Measurements from ENCODE around the gene KMT2B. TPM values are rescaled to one million over a fixed set of nuclear protein-coding genes. Genes with fewer than 3 reads are reported as not detected.

Gene KMT2B
- total RNA-seq, 4 donors from 2014 or later: 7.5 to 33.7 (median 15.6) TPM

GRCh38 chr19:35732540-35733179 is 14.9 kb downstream of the KMT2B start:
- Histone ChIP-seq H3K27ac (no peak overlapping the region), H3K4me3 (no peak overlapping the region), H3K9me3 (no peaks in the 10 kb centered on the region), H3K36me3 (peaks cover 72 to 100% (median 73%) of the 10 kb centered on the region in 3 donors), H3K27me3 (no peaks in the 10 kb centered on the region), H3K4me1 (peaks cover 0 to 20% (median 8%) of the 10 kb centered on the region in 3 donors)
- DNase-seq: no peak
- TF ChIP-seq POLR2A (IDR thresholded peaks at IDR 0.05): no peak
- TF ChIP-seq, protein P1, sequence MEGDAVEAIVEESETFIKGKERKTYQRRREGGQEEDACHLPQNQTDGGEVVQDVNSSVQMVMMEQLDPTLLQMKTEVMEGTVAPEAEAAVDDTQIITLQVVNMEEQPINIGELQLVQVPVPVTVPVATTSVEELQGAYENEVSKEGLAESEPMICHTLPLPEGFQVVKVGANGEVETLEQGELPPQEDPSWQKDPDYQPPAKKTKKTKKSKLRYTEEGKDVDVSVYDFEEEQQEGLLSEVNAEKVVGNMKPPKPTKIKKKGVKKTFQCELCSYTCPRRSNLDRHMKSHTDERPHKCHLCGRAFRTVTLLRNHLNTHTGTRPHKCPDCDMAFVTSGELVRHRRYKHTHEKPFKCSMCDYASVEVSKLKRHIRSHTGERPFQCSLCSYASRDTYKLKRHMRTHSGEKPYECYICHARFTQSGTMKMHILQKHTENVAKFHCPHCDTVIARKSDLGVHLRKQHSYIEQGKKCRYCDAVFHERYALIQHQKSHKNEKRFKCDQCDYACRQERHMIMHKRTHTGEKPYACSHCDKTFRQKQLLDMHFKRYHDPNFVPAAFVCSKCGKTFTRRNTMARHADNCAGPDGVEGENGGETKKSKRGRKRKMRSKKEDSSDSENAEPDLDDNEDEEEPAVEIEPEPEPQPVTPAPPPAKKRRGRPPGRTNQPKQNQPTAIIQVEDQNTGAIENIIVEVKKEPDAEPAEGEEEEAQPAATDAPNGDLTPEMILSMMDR (IDR thresholded peaks at IDR 0.05): no peak
- 91% methylated on average over 14 of the region's 25 CpGs; no CpG with 5 or more reads in 1 of the 2 donors for WGBS, 2 donors
- intact Hi-C loops (cut with DNase I): no loop called here

GRCh38 chr19:35733180-35734125 is 15.7 kb downstream of the KMT2B start:
- intact Hi-C loops (cut with DNase I): no loop called here
- H3K36me3 ChIP-seq: peaks cover 72 to 100% (median 75%) of the 10 kb centered on the region in 3 donors
- no peak for DNase-seq
- TF ChIP-seq POLR2A (IDR thresholded peaks at IDR 0.05): no peak
- TF ChIP-seq, protein P1 (IDR thresholded peaks at IDR 0.05): no peak
- H3K27me3 ChIP-seq: no peaks in the 10 kb centered on the region
- no peaks in the 10 kb centered on the region for H3K9me3 ChIP-seq
- 84 to 93% methylated on average over 5 to 6 of the region's 35 CpGs for WGBS, 2 donors
- H3K4me3 ChIP-seq: no peak overlapping the region
- H3K27ac ChIP-seq: no peak overlapping the region
- H3K4me1 ChIP-seq: peaks cover 0 to 20% (median 8%) of the 10 kb centered on the region in 3 donors

GRCh38 chr19:35734273-35734672 is 16.5 kb downstream of the KMT2B start:
- WGBS, 2 donors: 91 to 95% methylated on average over 7 to 8 of the region's 8 CpGs

DNA sequence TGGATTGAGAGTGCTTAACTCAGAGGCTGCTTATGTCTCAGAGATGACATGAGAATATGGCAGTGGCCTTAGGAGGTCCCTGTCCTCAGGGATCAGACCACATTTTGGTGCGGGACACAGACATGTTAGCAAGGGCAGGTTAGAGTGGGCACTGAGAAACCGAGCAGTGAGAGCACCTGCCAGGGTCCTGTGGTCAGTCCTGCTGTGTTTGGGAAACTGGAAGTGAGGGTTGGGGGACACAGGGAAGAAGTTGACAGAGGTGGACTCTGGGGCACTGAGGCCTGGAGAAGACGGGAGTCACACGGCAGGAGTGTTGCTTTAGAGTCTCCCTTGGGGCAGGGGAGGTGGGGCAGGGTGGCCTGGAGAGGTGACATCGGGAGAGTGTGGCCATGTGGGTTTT is 17.1 kb downstream of the KMT2B start:
- Histone ChIP-seq H3K9me3 (no peaks in the 10 kb centered on the region), H3K4me1 (peaks cover 6 to 28% (median 12%) of the 10 kb centered on the region in 3 donors), H3K27ac (no peak overlapping the region), H3K4me3 (no peak overlapping the region), H3K36me3 (peaks cover 58 to 94% (median 66%) of the 10 kb centered on the region in 3 donors), H3K27me3 (no peaks in the 10 kb centered on the region)
- TF ChIP-seq, protein P1 (IDR thresholded peaks at IDR 0.05): no peak
- no peak for TF ChIP-seq POLR2A (IDR thresholded peaks at IDR 0.05)
- WGBS, 2 donors: 92 to 100% methylated on average over 2 to 4 of the region's 5 CpGs
- intact Hi-C loops (cut with DNase I): no loop called here
- no peak for DNase-seq

More at GRCh38 chr19:35734273-35734672, 16.5 kb downstream of the KMT2B start:
- Histone ChIP-seq H3K27ac (no peak overlapping the region), H3K4me3 (no peak overlapping the region), H3K4me1 (peaks cover 0 to 22% (median 8%) of the 10 kb centered on the region in 3 donors), H3K36me3 (peaks cover 64 to 100% (median 72%) of the 10 kb centered on the region in 3 donors), H3K27me3 (no peaks in the 10 kb centered on the region), H3K9me3 (no peaks in the 10 kb centered on the region)
- no peak for DNase-seq
- intact Hi-C loops (cut with DNase I): no loop called here
- TF ChIP-seq POLR2A (IDR thresholded peaks at IDR 0.05): no peak
- TF ChIP-seq, protein P1 (IDR thresholded peaks at IDR 0.05): no peak
